Parathyroid adenoma (tissue), 2 donors: Measurements from ENCODE around the gene PLEKHH1.

Experiments used
- H2AFZ ChIP-seq: fragments of 300-600 bp; sonication (generic); one replicate; pipeline ENCODE4 v1.7.0; 2017; ENCODE audit warnings: antibody characterized with exemption, mild to moderate bottlenecking
- H3K27ac ChIP-seq: fragments of 300-600 bp; sonication (generic); one replicate; pipeline ENCODE4 v1.7.0; 2017
- H3K27me3 ChIP-seq: fragments of 300-600 bp; sonication (generic); one replicate; pipeline ENCODE4 v1.7.0; 2017; ENCODE audit warnings: low read length; ENCODE audit not compliant: control insufficient read depth, insufficient read depth
- H3K36me3 ChIP-seq: fragments of 300-600 bp; sonication (generic); one replicate; pipeline ENCODE4 v1.7.0; 2017; ENCODE audit warnings: low read length; ENCODE audit not compliant: control insufficient read depth, insufficient read depth
- H3K4me1 ChIP-seq: fragments of 300-600 bp; sonication (generic); one replicate; pipeline ENCODE4 v1.7.0; 2017; ENCODE audit warnings: control low read depth
- H3K4me2 ChIP-seq: fragments of 300-600 bp; sonication (generic); one replicate; pipeline ENCODE4 v1.7.0; 2017; ENCODE audit warnings: low read length
- H3K4me3 ChIP-seq: fragments of 300-600 bp; sonication (generic); one replicate; pipeline ENCODE4 v1.7.0; 2017; ENCODE audit warnings: low read depth, low read length
- H3K79me2 ChIP-seq: fragments of 300-600 bp; sonication (generic); one replicate; pipeline ENCODE4 v1.7.0; 2017; ENCODE audit warnings: control low read depth
- H3K9ac ChIP-seq: fragments of 300-600 bp; sonication (generic); one replicate; pipeline ENCODE4 v1.7.0; 2017; ENCODE audit warnings: mild to moderate bottlenecking
- H3K9me3 ChIP-seq: fragments of 300-600 bp; sonication (generic); one replicate; pipeline ENCODE4 v1.7.0; 2017; ENCODE audit warnings: low read length; ENCODE audit not compliant: control insufficient read depth
- TF ChIP-seq, protein P1 (sequence below): fragments of 300-600 bp; sonication (generic); IDR thresholded peaks from one replicate; pipeline ENCODE4 v1.7.0; 2017; ENCODE audit warnings: antibody characterized with exemption, mild to moderate bottlenecking
- donor health status: primary hyperparathyroidism.

The PLEKHH1 gene

DNA sequence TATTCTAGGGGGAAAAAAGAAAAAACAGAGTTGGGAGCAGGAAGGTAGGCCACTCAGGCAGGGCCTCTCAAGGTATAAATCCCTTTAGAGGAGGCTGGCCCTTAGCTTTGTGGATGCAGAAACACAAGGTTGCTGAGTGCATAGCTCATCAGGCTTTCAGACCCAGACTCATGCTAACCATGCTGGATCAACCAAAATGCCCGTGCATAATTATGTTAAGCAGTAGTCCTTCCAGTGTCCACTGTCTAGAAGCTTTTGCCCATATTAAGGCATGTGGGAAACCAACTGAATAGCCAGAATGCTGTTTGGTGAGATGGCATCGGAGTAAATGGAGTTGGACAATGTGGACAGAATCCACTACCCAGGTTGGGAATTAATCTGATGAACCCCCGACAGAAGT, 105.6 kb downstream of the PLEKHH1 start:
- H3K4me1 ChIP-seq = peaks cover 19% of the 10 kb centered on the region
- peak overlapping the region; percentile 7 for H3K27ac ChIP-seq
- no peak overlapping the region for H3K9ac ChIP-seq
- peaks cover 4% of the 10 kb centered on the region for H3K79me2 ChIP-seq
- no peaks in the 10 kb centered on the region for H3K36me3 ChIP-seq
- no peak overlapping the region for H3K4me3 ChIP-seq
- H2AFZ ChIP-seq = no peak overlapping the region
- no peaks in the 10 kb centered on the region for H3K27me3 ChIP-seq
- H3K4me2 ChIP-seq = peak overlapping the region; percentile 13
- H3K9me3 ChIP-seq = no peaks in the 10 kb centered on the region
- TF ChIP-seq, protein P1, sequence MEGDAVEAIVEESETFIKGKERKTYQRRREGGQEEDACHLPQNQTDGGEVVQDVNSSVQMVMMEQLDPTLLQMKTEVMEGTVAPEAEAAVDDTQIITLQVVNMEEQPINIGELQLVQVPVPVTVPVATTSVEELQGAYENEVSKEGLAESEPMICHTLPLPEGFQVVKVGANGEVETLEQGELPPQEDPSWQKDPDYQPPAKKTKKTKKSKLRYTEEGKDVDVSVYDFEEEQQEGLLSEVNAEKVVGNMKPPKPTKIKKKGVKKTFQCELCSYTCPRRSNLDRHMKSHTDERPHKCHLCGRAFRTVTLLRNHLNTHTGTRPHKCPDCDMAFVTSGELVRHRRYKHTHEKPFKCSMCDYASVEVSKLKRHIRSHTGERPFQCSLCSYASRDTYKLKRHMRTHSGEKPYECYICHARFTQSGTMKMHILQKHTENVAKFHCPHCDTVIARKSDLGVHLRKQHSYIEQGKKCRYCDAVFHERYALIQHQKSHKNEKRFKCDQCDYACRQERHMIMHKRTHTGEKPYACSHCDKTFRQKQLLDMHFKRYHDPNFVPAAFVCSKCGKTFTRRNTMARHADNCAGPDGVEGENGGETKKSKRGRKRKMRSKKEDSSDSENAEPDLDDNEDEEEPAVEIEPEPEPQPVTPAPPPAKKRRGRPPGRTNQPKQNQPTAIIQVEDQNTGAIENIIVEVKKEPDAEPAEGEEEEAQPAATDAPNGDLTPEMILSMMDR = no peak
